Kidney (tissue), 14 donors: ENCODE results near the gene ARHGAP27. TPM values are rescaled to one million over a fixed set of nuclear protein-coding genes. Genes with fewer than 3 reads are reported as not detected.

Source experiments
- DNase-seq, 5 donors: peaks; one replicate each; pipeline ENCODE4 v3.0.0-alpha.2; 2013 to 2020
- FAIRE-seq: peaks from 2 replicates; lab custom pipeline; 2012; peaks lifted over from hg19 to GRCh38; lab: Jason Lieb, UNC
- H3K27ac ChIP-seq, 2 donors: one replicate each; pipeline ENCODE4 v1.7.0; 2013; ENCODE audit warnings: low read depth in 2 of 2, low read length in 2 of 2, inconsistent platforms in 1 of 2
- H3K27me3 ChIP-seq: one replicate; pipeline ENCODE4 v1.7.1; 2013; ENCODE audit warnings: low read length, inconsistent platforms; ENCODE audit not compliant: control insufficient read depth, insufficient read depth
- H3K36me3 ChIP-seq, 3 donors: one replicate each; pipeline versions ENCODE4 v1.7.0 to v1.7.1; 2013; ENCODE audit warnings: low read length in 3 of 3, control low read depth in 1 of 3, inconsistent platforms in 1 of 3; ENCODE audit not compliant: insufficient read depth in 3 of 3, control insufficient read depth in 2 of 3
- H3K4me1 ChIP-seq, 3 donors: one replicate each; pipeline versions ENCODE4 v1.7.0 to v1.7.1; 2013; ENCODE audit warnings: low read length in 3 of 3, inconsistent platforms in 1 of 3, low read depth in 1 of 3; ENCODE audit not compliant: control insufficient read depth in 2 of 3, insufficient read depth in 2 of 3
- H3K4me3 ChIP-seq, 3 donors: one replicate each; pipeline versions ENCODE4 v1.7.0 to v1.8.1; 2013; ENCODE audit warnings: low read length in 3 of 3, control low read depth in 1 of 3, inconsistent platforms in 1 of 3
- H3K9ac ChIP-seq, 3 donors: one replicate each; pipeline versions ENCODE4 v1.7.0 to v1.7.1; 2013; ENCODE audit warnings: low read length in 3 of 3, control low read depth in 1 of 3, inconsistent platforms in 1 of 3
- H3K9me3 ChIP-seq, 3 donors: one replicate each; pipeline versions ENCODE4 v1.7.0 to v1.7.1; 2013; ENCODE audit warnings: low read length in 3 of 3, control low read depth in 1 of 3, inconsistent platforms in 1 of 3; ENCODE audit not compliant: control insufficient read depth in 2 of 3, insufficient read depth in 1 of 3
- CTCF ChIP-seq: IDR thresholded peaks from 3 replicates; pipeline ENCODE4 v1.5.1; 2012; ENCODE audit warnings: mild to moderate bottlenecking, moderate library complexity, borderline replicate concordance; ENCODE audit not compliant: insufficient read depth; ENCODE audit errors: extremely low read depth
- intact Hi-C: fragments of 100-400 bp; cut with DNase I; formaldehyde crosslinking; loops from one replicate; pipeline ENCODE4 v1.11.1; 2022
- polyA plus RNA-seq: library from polyadenylated mRNA; stranded (reverse); fragments of 350-450 nt; fragmentation: Illumina TruSeq; extraction: RNeasy Lipid Tissue Mini Kit (QIAGEN cat#74804); gene quantifications from one replicate; pipeline ENCODE4 v1.2.3, GENCODE V29; 2014; ENCODE audit warnings: low read depth, low replicate concordance; ENCODE audit not compliant: insufficient read depth
- total RNA-seq: library from RNA; stranded (reverse); fragmentation: NEBNext Ultra II Directional; extraction: Animal tissue kit (Norgen Biotek cat#: 25700); gene quantifications from one replicate; pipeline ENCODE4 v1.2.1, GENCODE V29; 2021
- donor health status: control.
- donor health status: control.
- donor health status: control.
- donor health status: control.
- donor health status: control.
- donor health status: DM: yes; HTN: yes; CAD: no.
- donor health status: Normal renal cell carcinoma (clear cell type).

Gene ARHGAP27
- total and polyA plus RNA-seq, 2 donors from 2014 or later = 13.3 to 57.2 TPM

GRCh38 chr17:45427181-45427835 lies 5.4 kb downstream of the ARHGAP27 start:
- peak in 2 of 5 donors; percentile 52 to 66 for DNase-seq
- Histone ChIP-seq H3K27me3 (peaks cover 14% of the 10 kb centered on the region), H3K9ac (no peak overlapping the region), H3K4me1 (peaks cover 0 to 15% (median 6%) of the 10 kb centered on the region in 3 donors), H3K27ac (no peak overlapping the region), H3K4me3 (no peak overlapping the region), H3K36me3 (no peaks in the 10 kb centered on the region), H3K9me3 (no peaks in the 10 kb centered on the region)
- no peak for TF ChIP-seq CTCF
- intact Hi-C loops = no loop called here
- no peak for FAIRE-seq

- no peak for FAIRE-seq
- no peak overlapping the region for H3K4me3 ChIP-seq
- intact Hi-C loops = no loop called here
Observed at GRCh38 chr17:45426561-45426960, 6.1 kb downstream of the ARHGAP27 start.

GRCh38 chr17:45425984-45426413 lies 6.7 kb downstream of the ARHGAP27 start:
- DNase-seq (peak in 1 of 5 donors; percentile 47), FAIRE-seq (no peak)
- Histone ChIP-seq H3K4me1 (peaks cover 0 to 10% (median 6%) of the 10 kb centered on the region in 3 donors), H3K27ac (peak overlapping the region in 1 of 2 donors; percentile 78), H3K4me3 (no peak overlapping the region), H3K36me3 (no peaks in the 10 kb centered on the region), H3K9me3 (no peaks in the 10 kb centered on the region), H3K9ac (no peak overlapping the region), H3K27me3 (peaks cover 14% of the 10 kb centered on the region)
- peak; percentile 26 for TF ChIP-seq CTCF
- intact Hi-C loops = no loop called here

More at GRCh38 chr17:45426561-45426960, 6.1 kb downstream of the ARHGAP27 start:
- no peak overlapping the region for H3K27ac ChIP-seq
- peaks cover 14% of the 10 kb centered on the region for H3K27me3 ChIP-seq
- no peak overlapping the region for H3K9ac ChIP-seq
- H3K4me1 ChIP-seq = peaks cover 0 to 13% (median 6%) of the 10 kb centered on the region in 3 donors
- no peak for TF ChIP-seq CTCF
- no peaks in the 10 kb centered on the region for H3K36me3 ChIP-seq
- DNase-seq = peak in 1 of 5 donors; percentile 48
- no peaks in the 10 kb centered on the region for H3K9me3 ChIP-seq
